Kidney (tissue), 14 donors: ENCODE data around the gene RAB23. TPM values are rescaled to one million over a fixed set of nuclear protein-coding genes. Genes with fewer than 3 reads are reported as not detected.

Source experiments
- DNase-seq, 5 donors: peaks; one replicate each; pipeline ENCODE4 v3.0.0-alpha.2; 2013 to 2020
- FAIRE-seq: peaks from 2 replicates; lab custom pipeline; 2012; peaks lifted over from hg19 to GRCh38; lab: Jason Lieb, UNC
- H3K27ac ChIP-seq, 2 donors: one replicate each; pipeline ENCODE4 v1.7.0; 2013; ENCODE audit warnings: low read depth in 2 of 2, low read length in 2 of 2, inconsistent platforms in 1 of 2
- H3K27me3 ChIP-seq: one replicate; pipeline ENCODE4 v1.7.1; 2013; ENCODE audit warnings: low read length, inconsistent platforms; ENCODE audit not compliant: control insufficient read depth, insufficient read depth
- H3K36me3 ChIP-seq, 3 donors: one replicate each; pipeline versions ENCODE4 v1.7.0 to v1.7.1; 2013; ENCODE audit warnings: low read length in 3 of 3, control low read depth in 1 of 3, inconsistent platforms in 1 of 3; ENCODE audit not compliant: insufficient read depth in 3 of 3, control insufficient read depth in 2 of 3
- H3K4me1 ChIP-seq, 3 donors: one replicate each; pipeline versions ENCODE4 v1.7.0 to v1.7.1; 2013; ENCODE audit warnings: low read length in 3 of 3, inconsistent platforms in 1 of 3, low read depth in 1 of 3; ENCODE audit not compliant: control insufficient read depth in 2 of 3, insufficient read depth in 2 of 3
- H3K4me3 ChIP-seq, 3 donors: one replicate each; pipeline versions ENCODE4 v1.7.0 to v1.8.1; 2013; ENCODE audit warnings: low read length in 3 of 3, control low read depth in 1 of 3, inconsistent platforms in 1 of 3
- H3K9ac ChIP-seq, 3 donors: one replicate each; pipeline versions ENCODE4 v1.7.0 to v1.7.1; 2013; ENCODE audit warnings: low read length in 3 of 3, control low read depth in 1 of 3, inconsistent platforms in 1 of 3
- H3K9me3 ChIP-seq, 3 donors: one replicate each; pipeline versions ENCODE4 v1.7.0 to v1.7.1; 2013; ENCODE audit warnings: low read length in 3 of 3, control low read depth in 1 of 3, inconsistent platforms in 1 of 3; ENCODE audit not compliant: control insufficient read depth in 2 of 3, insufficient read depth in 1 of 3
- intact Hi-C: fragments of 100-400 bp; cut with DNase I; formaldehyde crosslinking; loops from one replicate; pipeline ENCODE4 v1.11.1; 2022
- polyA plus RNA-seq: library from polyadenylated mRNA; stranded (reverse); fragments of 350-450 nt; fragmentation: Illumina TruSeq; extraction: RNeasy Lipid Tissue Mini Kit (QIAGEN cat#74804); gene quantifications from one replicate; pipeline ENCODE4 v1.2.3, GENCODE V29; 2014; ENCODE audit warnings: low read depth, low replicate concordance; ENCODE audit not compliant: insufficient read depth
- total RNA-seq: library from RNA; stranded (reverse); fragmentation: NEBNext Ultra II Directional; extraction: Animal tissue kit (Norgen Biotek cat#: 25700); gene quantifications from one replicate; pipeline ENCODE4 v1.2.1, GENCODE V29; 2021
- TF ChIP-seq, protein P1 (sequence below): IDR thresholded peaks from 3 replicates; pipeline ENCODE4 v1.5.1; 2012; ENCODE audit warnings: mild to moderate bottlenecking, moderate library complexity, borderline replicate concordance; ENCODE audit not compliant: insufficient read depth; ENCODE audit errors: extremely low read depth
- donor health status: control.
- donor health status: control.
- donor health status: control.
- donor health status: control.
- donor health status: control.
- donor health status: DM: yes; HTN: yes; CAD: no.
- donor health status: Normal renal cell carcinoma (clear cell type).

RAB23 gene
- total and polyA plus RNA-seq, 2 donors from 2014 or later: 6.0 to 8.0 TPM

- TF ChIP-seq, protein P1, sequence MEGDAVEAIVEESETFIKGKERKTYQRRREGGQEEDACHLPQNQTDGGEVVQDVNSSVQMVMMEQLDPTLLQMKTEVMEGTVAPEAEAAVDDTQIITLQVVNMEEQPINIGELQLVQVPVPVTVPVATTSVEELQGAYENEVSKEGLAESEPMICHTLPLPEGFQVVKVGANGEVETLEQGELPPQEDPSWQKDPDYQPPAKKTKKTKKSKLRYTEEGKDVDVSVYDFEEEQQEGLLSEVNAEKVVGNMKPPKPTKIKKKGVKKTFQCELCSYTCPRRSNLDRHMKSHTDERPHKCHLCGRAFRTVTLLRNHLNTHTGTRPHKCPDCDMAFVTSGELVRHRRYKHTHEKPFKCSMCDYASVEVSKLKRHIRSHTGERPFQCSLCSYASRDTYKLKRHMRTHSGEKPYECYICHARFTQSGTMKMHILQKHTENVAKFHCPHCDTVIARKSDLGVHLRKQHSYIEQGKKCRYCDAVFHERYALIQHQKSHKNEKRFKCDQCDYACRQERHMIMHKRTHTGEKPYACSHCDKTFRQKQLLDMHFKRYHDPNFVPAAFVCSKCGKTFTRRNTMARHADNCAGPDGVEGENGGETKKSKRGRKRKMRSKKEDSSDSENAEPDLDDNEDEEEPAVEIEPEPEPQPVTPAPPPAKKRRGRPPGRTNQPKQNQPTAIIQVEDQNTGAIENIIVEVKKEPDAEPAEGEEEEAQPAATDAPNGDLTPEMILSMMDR: no peak
- Histone ChIP-seq H3K4me1 (no peaks in the 10 kb centered on the region), H3K27ac (no peak overlapping the region), H3K4me3 (no peak overlapping the region), H3K9ac (no peak overlapping the region), H3K9me3 (no peaks in the 10 kb centered on the region), H3K36me3 (no peaks in the 10 kb centered on the region), H3K27me3 (no peaks in the 10 kb centered on the region)
- intact Hi-C loops: no loop called here
- FAIRE-seq (no peak), DNase-seq (peak in 1 of 5 donors; percentile 45)
Observed at GRCh38 chr6:57216235-57217101, 5.6 kb downstream of the RAB23 start.

DNA sequence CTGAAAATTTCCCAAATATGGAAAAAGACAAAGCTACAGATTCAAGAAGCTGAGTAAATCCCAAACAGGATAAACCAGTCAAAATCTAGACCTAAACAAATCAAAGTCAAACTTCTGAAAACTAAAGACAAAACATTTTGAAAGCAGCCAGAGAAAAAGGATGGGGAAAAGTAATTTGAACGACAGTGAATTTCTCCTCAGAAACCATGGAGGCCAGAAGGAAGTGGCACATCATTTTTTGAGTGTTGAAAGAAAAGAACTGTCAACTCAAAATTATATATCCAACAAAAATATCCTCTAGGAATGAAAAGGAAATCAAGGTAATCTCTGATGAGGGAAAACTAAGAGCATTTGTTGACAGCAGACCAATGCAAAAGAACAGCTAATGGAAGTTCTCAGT, 6.8 kb downstream of the RAB23 start:
- Histone ChIP-seq H3K27me3 (no peaks in the 10 kb centered on the region), H3K9ac (no peak overlapping the region), H3K9me3 (no peaks in the 10 kb centered on the region), H3K4me1 (no peaks in the 10 kb centered on the region), H3K36me3 (no peaks in the 10 kb centered on the region), H3K4me3 (no peak overlapping the region), H3K27ac (no peak overlapping the region)
- DNase-seq (no peak), FAIRE-seq (no peak)
- intact Hi-C loops: no loop called here
- TF ChIP-seq, protein P1: no peak

DNA sequence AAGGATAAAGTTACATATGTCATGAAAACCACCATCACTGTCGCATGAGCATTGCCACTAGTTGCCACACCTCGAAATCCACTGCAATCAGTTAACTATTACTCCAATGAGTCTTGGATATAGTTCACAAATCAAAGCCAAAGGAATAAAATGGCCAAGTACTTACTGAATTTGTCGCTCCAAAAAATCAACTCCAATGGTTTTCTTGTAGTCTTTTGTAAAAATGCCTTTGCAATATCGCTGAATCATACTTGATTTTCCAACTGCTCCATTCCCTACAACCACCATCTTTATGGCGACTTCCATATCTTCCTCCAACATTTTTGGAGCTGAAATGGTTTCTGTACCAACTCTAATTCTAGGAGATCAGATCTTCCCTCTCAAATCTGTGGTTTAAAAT, 12.0 kb downstream of the RAB23 start:
- intact Hi-C loops: no loop called here
- no peak for FAIRE-seq
- TF ChIP-seq, protein P1: no peak

More for the DNA sequence above, 12.0 kb downstream of the RAB23 start:
- H3K4me3 ChIP-seq: no peak overlapping the region
- H3K4me1 ChIP-seq: no peaks in the 10 kb centered on the region
- no peak overlapping the region for H3K27ac ChIP-seq
- H3K9ac ChIP-seq: no peak overlapping the region
- no peaks in the 10 kb centered on the region for H3K9me3 ChIP-seq
- H3K36me3 ChIP-seq: no peaks in the 10 kb centered on the region
- no peaks in the 10 kb centered on the region for H3K27me3 ChIP-seq
- DNase-seq: no peak
